Trophoblast cell (in vitro differentiated cells and primary cell): ENCODE data around the gene RAET1L.
A peak's percentile ranks its signal among the peaks of the same experiment; 100 is the strongest.
"Not testable (repeated sequence)": the region's sequence is repeated elsewhere in the genome, so short reads cannot be mapped to it uniquely, and the experiment has no call there.

ENCODE experiments used
- DNase-seq, 2 donors: peaks; one replicate each; pipeline ENCODE4 v3.0.0-alpha.2; 2016
- H2AFZ ChIP-seq: 2 replicates; pipeline ENCODE4 v1.6.1; 2013; ENCODE audit warnings: low read length, moderate library complexity, mild to moderate bottlenecking; ENCODE audit not compliant: insufficient read depth, poor library complexity
- H2AK5ac ChIP-seq: 2 replicates; pipeline ENCODE4 v1.6.1; 2013; ENCODE audit warnings: mild to moderate bottlenecking, low read length
- H2BK120ac ChIP-seq: 2 replicates; pipeline ENCODE4 v1.6.1; 2013; ENCODE audit warnings: low read length, mild to moderate bottlenecking, moderate library complexity; ENCODE audit not compliant: insufficient read depth, poor library complexity
- H2BK12ac ChIP-seq: 2 replicates; pipeline ENCODE4 v1.6.1; 2013; ENCODE audit warnings: mild to moderate bottlenecking, low read length, moderate library complexity
- H2BK5ac ChIP-seq: 2 replicates; pipeline ENCODE4 v1.6.1; 2013; ENCODE audit warnings: low read length, low read depth, moderate library complexity, mild to moderate bottlenecking; ENCODE audit not compliant: poor library complexity
- H3K14ac ChIP-seq: 2 replicates; pipeline ENCODE4 v1.6.1; 2013; ENCODE audit warnings: mild to moderate bottlenecking, low read length
- H3K18ac ChIP-seq: 2 replicates; pipeline ENCODE4 v1.6.1; 2013; ENCODE audit warnings: mild to moderate bottlenecking, low read length
- H3K23ac ChIP-seq: 2 replicates; pipeline ENCODE4 v1.6.1; 2013; ENCODE audit warnings: low read length
- H3K27ac ChIP-seq: 2 replicates; pipeline ENCODE4 v1.5.1; 2013; ENCODE audit warnings: low read depth, mild to moderate bottlenecking, inconsistent platforms, low read length, moderate library complexity
- H3K27me3 ChIP-seq: 2 replicates; pipeline ENCODE4 v1.6.1; 2013; ENCODE audit warnings: inconsistent platforms, mild to moderate bottlenecking, low read length, moderate library complexity; ENCODE audit not compliant: insufficient read depth
- H3K36me3 ChIP-seq, 2 experiments: 1 replicate in 1 of 2; 2 replicates in 1 of 2; pipeline ENCODE4 v1.6.1; 2013; ENCODE audit warnings: low read length in 2 of 2, mild to moderate bottlenecking in 2 of 2, moderate library complexity in 1 of 2; ENCODE audit not compliant: insufficient read depth in 2 of 2, control insufficient read depth in 1 of 2
- H3K4ac ChIP-seq: 2 replicates; pipeline ENCODE4 v1.6.1; 2013; ENCODE audit warnings: low read depth, mild to moderate bottlenecking, low read length, moderate library complexity
- H3K4me1 ChIP-seq, 2 experiments: 1 replicate in 1 of 2; 2 replicates in 1 of 2; pipeline ENCODE4 v1.6.1; 2013; ENCODE audit warnings: low read length in 2 of 2, mild to moderate bottlenecking in 2 of 2, moderate library complexity in 1 of 2; ENCODE audit not compliant: insufficient read depth in 2 of 2, control insufficient read depth in 1 of 2
- H3K4me2 ChIP-seq: 2 replicates; pipeline ENCODE4 v1.6.1; 2013; ENCODE audit warnings: inconsistent platforms, mild to moderate bottlenecking, low read length, moderate library complexity
- H3K4me3 ChIP-seq: 2 replicates; pipeline ENCODE4 v1.5.1; 2013; ENCODE audit warnings: mild to moderate bottlenecking, low read depth, low read length, inconsistent platforms
- H3K79me1 ChIP-seq: one replicate; pipeline ENCODE4 v1.6.1; 2013; ENCODE audit warnings: low read length
- H3K79me2 ChIP-seq: 2 replicates; pipeline ENCODE4 v1.6.1; 2013; ENCODE audit warnings: low read length, mild to moderate bottlenecking; ENCODE audit not compliant: control insufficient read depth, insufficient read depth, poor library complexity
- H3K9ac ChIP-seq: 2 replicates; pipeline ENCODE4 v1.6.1; 2013; ENCODE audit warnings: mild to moderate bottlenecking, low read length
- H3K9me3 ChIP-seq: 2 replicates; pipeline ENCODE4 v1.6.1; 2013; ENCODE audit warnings: low read depth, mild to moderate bottlenecking, control low read depth, inconsistent platforms, low read length; ENCODE audit not compliant: insufficient read depth
- H4K12ac ChIP-seq: 2 replicates; pipeline ENCODE4 v1.6.1; 2013; ENCODE audit warnings: low read depth, mild to moderate bottlenecking, low read length, moderate library complexity
- H4K8ac ChIP-seq: 2 replicates; pipeline ENCODE4 v1.6.1; 2013; ENCODE audit warnings: low read depth, mild to moderate bottlenecking, low read length, moderate library complexity
- H4K91ac ChIP-seq: one replicate; pipeline ENCODE4 v1.6.1; 2013; ENCODE audit warnings: low read depth, mild to moderate bottlenecking, low read length, moderate library complexity
- WGBS: extraction: QIAGEN DNeasy Blood & Tissue Kit; methylation state at CpG from one replicate; pipeline ENCODE4 v1.1.7; 2013; ENCODE audit warnings: missing lambda C conversion rate; ENCODE audit not compliant: insufficient read length, insufficient coverage; ENCODE audit errors: extremely low coverage; 5-methylcytosine and 5-hydroxymethylcytosine counted together

The RAET1L gene

GRCh38 chr6:150016324-150017185 is 8.8 kb downstream of the RAET1L start:
- H3K9ac ChIP-seq, result no peak overlapping the region
- H2BK120ac ChIP-seq, result no peak overlapping the region
- no peaks in the 10 kb centered on the region for H3K36me3 ChIP-seq
- no peak overlapping the region for H3K4me2 ChIP-seq
- H3K4me1 ChIP-seq, result no peaks in the 10 kb centered on the region
- H3K79me1 ChIP-seq, result no peaks in the 10 kb centered on the region
- no peak overlapping the region for H3K27ac ChIP-seq
- no peak overlapping the region for H4K91ac ChIP-seq
- no peak overlapping the region for H3K4ac ChIP-seq
- H4K12ac ChIP-seq, result no peak overlapping the region
- no peak overlapping the region for H2AK5ac ChIP-seq
- H3K18ac ChIP-seq, result no peak overlapping the region
- H3K27me3 ChIP-seq, result peaks cover 23% of the 10 kb centered on the region
- no peak overlapping the region for H4K8ac ChIP-seq
- H2AFZ ChIP-seq, result no peak overlapping the region
- no peak overlapping the region for H3K14ac ChIP-seq
- H3K9me3 ChIP-seq, result no peaks in the 10 kb centered on the region
- WGBS, result no CpG with 5 or more reads among the region's 6 CpGs
- no peak overlapping the region for H2BK12ac ChIP-seq
- H3K23ac ChIP-seq, result no peak overlapping the region
- DNase-seq, result peak; percentile 47 to 91
- no peak overlapping the region for H3K4me3 ChIP-seq
- no peaks in the 10 kb centered on the region for H3K79me2 ChIP-seq
- H2BK5ac ChIP-seq, result no peak overlapping the region

DNA sequence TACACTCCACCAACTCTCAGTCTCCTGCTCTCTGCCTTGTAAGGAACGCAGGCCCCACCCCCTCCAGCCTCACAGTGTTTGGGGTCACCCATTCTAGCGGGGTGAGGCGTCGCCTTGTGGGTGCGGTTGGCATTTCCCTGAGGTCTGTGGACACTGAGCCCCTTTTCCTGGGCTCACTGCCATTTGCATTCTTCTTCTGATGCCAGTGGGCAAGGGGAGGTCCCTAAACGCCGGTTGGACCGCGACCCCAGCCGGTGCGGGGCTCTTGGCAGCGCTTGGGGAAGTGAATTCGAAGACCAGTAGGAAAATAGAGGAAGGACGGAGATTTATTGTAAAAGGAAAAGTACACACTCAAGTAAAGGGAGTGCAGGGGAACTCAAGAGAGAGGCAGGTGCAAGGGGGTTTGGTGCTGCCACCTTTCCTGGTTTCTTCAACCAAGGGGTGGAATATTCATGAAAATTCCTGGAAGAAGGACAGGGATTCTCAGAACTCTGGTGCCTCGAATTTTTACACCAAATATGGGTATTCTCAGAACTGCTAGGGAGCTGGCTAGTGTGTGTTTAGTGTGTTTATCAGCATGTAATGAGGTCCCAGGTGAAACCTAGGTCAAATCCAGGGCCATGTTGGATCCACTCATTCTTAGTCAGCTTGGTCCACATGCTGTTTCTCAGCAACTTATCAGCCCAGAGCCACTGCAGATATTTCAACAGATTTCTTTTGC is 9.9 kb downstream of the RAET1L start:
- H3K27me3 ChIP-seq, result peaks cover 23% of the 10 kb centered on the region
- H3K27ac ChIP-seq, H2BK5ac ChIP-seq, H2BK120ac ChIP-seq, H3K36me3 ChIP-seq, H3K23ac ChIP-seq, H3K9me3 ChIP-seq, H2AK5ac ChIP-seq, H3K14ac ChIP-seq, H3K4me2 ChIP-seq, H4K12ac ChIP-seq, DNase-seq, H3K79me1 ChIP-seq, H3K79me2 ChIP-seq, H3K4me1 ChIP-seq, H2AFZ ChIP-seq, H3K4ac ChIP-seq, H4K8ac ChIP-seq, H3K9ac ChIP-seq, H2BK12ac ChIP-seq, H3K18ac ChIP-seq, H4K91ac ChIP-seq, H3K4me3 ChIP-seq: not testable (repeated sequence)
- WGBS, result no CpG with 5 or more reads among the region's 15 CpGs

GRCh38 chr6:150014623-150015280 is 10.6 kb downstream of the RAET1L start:
- not testable (repeated sequence) for H3K79me2 ChIP-seq, H3K79me1 ChIP-seq, H3K4me2 ChIP-seq, H3K4ac ChIP-seq, H2BK5ac ChIP-seq, H3K9me3 ChIP-seq, H4K12ac ChIP-seq, H3K9ac ChIP-seq, H2BK12ac ChIP-seq, H2BK120ac ChIP-seq, DNase-seq, H3K4me3 ChIP-seq, H2AFZ ChIP-seq, H3K14ac ChIP-seq, H2AK5ac ChIP-seq, H3K18ac ChIP-seq, H3K27ac ChIP-seq, H3K23ac ChIP-seq, H3K36me3 ChIP-seq, H4K91ac ChIP-seq, H4K8ac ChIP-seq, H3K4me1 ChIP-seq
- H3K27me3 ChIP-seq, result peaks cover 27% of the 10 kb centered on the region
- WGBS, result no CpG with 5 or more reads among the region's 50 CpGs

DNA sequence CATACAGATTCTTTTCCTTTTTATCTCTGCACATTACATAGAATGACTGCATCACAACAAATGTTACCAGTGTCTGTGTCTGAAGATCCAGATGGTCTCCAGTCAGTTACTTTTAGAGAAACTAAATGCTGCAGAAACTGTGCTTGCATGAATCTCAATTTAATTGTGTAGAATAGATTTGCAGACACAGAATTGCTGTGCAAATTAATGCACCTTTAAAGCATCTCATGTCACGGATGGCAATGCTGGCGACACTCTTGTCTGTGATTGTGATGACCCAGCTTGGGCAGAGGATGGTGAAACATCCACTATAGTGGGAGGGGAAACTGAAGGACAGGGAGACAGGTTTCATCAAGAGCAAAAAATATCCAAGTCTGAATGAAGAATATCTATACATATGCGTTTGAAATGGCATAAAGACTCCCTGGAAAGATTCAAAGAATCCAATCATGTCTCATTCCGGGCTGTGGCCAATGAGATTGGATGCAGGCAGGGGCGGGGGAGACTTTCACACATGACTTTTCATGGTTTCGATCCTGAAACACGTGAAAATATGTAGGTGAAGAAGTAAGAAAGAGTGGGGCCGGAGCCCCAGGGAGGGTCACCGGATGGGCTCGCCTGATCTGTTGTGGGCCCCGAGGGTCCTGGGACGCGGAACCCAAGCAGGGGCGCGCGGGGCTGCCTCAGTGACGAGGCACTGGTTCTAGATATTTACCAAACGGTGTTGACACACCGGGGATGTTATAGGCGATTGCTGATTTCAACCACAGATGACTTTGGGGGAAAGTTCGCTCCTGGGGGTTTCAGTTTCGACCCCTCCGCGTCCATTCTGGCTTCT is 11.3 kb downstream of the RAET1L start:
- H3K4me1 ChIP-seq, H3K9ac ChIP-seq, H3K79me1 ChIP-seq, H4K12ac ChIP-seq, H4K91ac ChIP-seq, H3K27ac ChIP-seq, H3K9me3 ChIP-seq, H3K23ac ChIP-seq, H3K18ac ChIP-seq, H3K79me2 ChIP-seq, H2BK120ac ChIP-seq, H3K4me3 ChIP-seq, H2BK12ac ChIP-seq, H3K4ac ChIP-seq, H3K14ac ChIP-seq, H4K8ac ChIP-seq, DNase-seq, H3K36me3 ChIP-seq, H2AFZ ChIP-seq, H3K4me2 ChIP-seq, H2BK5ac ChIP-seq, H2AK5ac ChIP-seq: not testable (repeated sequence)
- no CpG with 5 or more reads among the region's 24 CpGs for WGBS
- peaks cover 27% of the 10 kb centered on the region for H3K27me3 ChIP-seq
